H1 (cell line): ENCODE results near the gene EYA2. TPM values are rescaled to one million over a fixed set of nuclear protein-coding genes. Genes with fewer than 3 reads are reported as not detected.

ENCODE experiments used
- CTCF ChIA-PET: fragments of 300-600 bp; sonication (Branson Sonifier 250); formaldehyde crosslinking; loops from one replicate; lab custom pipeline; 2021; ENCODE audit not compliant: partially characterized antibody; lab: Charles Lee
- POLR2A ChIA-PET: fragments of 300-600 bp; sonication (Branson Sonifier 250); formaldehyde crosslinking; loops from one replicate; lab custom pipeline; 2021; ENCODE audit warnings: inconsistent platforms; ENCODE audit not compliant: partially characterized antibody; lab: Charles Lee
- DNase-seq, 2 experiments: peaks; one replicate each; pipeline versions ENCODE4 v3.0.0 to v3.0.0-alpha.2; 2010 to 2022; ENCODE audit warnings: low spot score in 2 of 2, low read depth in 1 of 2, mixed read lengths in 1 of 2
- FAIRE-seq: peaks from 2 replicates; lab custom pipeline; 2011; peaks lifted over from hg19 to GRCh38; lab: Jason Lieb, UNC
- H2AFZ ChIP-seq: 2 replicates; pipeline ENCODE4 v1.8.1; 2012; ENCODE audit warnings: low read length, inconsistent platforms
- H2AK5ac ChIP-seq: 2 replicates; pipeline ENCODE4 v1.6.1; 2013; ENCODE audit warnings: low read depth, low read length
- H2BK120ac ChIP-seq: replicated peaks from 2 replicates; pipeline ENCODE3; 2013; ENCODE audit warnings: low read depth, low read length, inconsistent platforms
- H2BK12ac ChIP-seq: 2 replicates; pipeline ENCODE4 v1.6.1; 2013; ENCODE audit warnings: low read depth, low read length
- H2BK15ac ChIP-seq: 2 replicates; pipeline ENCODE4 v1.6.1; 2013; ENCODE audit warnings: low read length
- H2BK20ac ChIP-seq: 2 replicates; pipeline ENCODE4 v1.6.1; 2013; ENCODE audit warnings: low read length
- H2BK5ac ChIP-seq: 2 replicates; pipeline ENCODE4 v1.6.1; 2013; ENCODE audit warnings: low read depth, low read length
- H3K14ac ChIP-seq: 2 replicates; pipeline ENCODE4 v1.6.1; 2013; ENCODE audit warnings: inconsistent platforms; ENCODE audit not compliant: insufficient read length
- H3K18ac ChIP-seq: 2 replicates; pipeline ENCODE4 v1.6.1; 2013; ENCODE audit warnings: low read length; ENCODE audit errors: extremely low read depth
- H3K23ac ChIP-seq: 2 replicates; pipeline ENCODE4 v1.6.1; 2013; ENCODE audit warnings: inconsistent platforms; ENCODE audit not compliant: insufficient read length
- H3K23me2 ChIP-seq: 2 replicates; pipeline ENCODE4 v1.6.1; 2013; ENCODE audit warnings: low read depth, low read length
- H3K27ac ChIP-seq: 2 replicates; pipeline ENCODE4 v1.6.1; 2011; ENCODE audit warnings: low read depth, low read length, inconsistent platforms
- H3K27me3 ChIP-seq, 4 experiments: replicated peaks in 1 of 4; 1 replicate in 1 of 4; 2 replicates in 3 of 4; pipeline versions ENCODE4 v1.6.1 to v1.8.1; 2011 to 2013; ENCODE audit warnings: low read length in 3 of 4, mild to moderate bottlenecking in 3 of 4, inconsistent platforms in 2 of 4, mixed read lengths in 2 of 4, moderate library complexity in 1 of 4; ENCODE audit not compliant: control insufficient read depth in 3 of 4, insufficient read depth in 3 of 4; ENCODE audit errors: extremely low read depth in 1 of 4
- H3K36me3 ChIP-seq, 4 experiments: 2 replicates each; pipeline versions ENCODE4 v1.6.1 to v1.8.1; 2011 to 2013; ENCODE audit warnings: mild to moderate bottlenecking in 4 of 4, low read length in 3 of 4, moderate library complexity in 2 of 4, control low read depth in 1 of 4, inconsistent platforms in 1 of 4; ENCODE audit not compliant: insufficient read depth in 4 of 4, control insufficient read depth in 2 of 4
- H3K4ac ChIP-seq: replicated peaks from 2 replicates; pipeline ENCODE3; 2013; ENCODE audit warnings: low read length, low read depth, mixed read lengths, inconsistent platforms; ENCODE audit not compliant: insufficient read length
- H3K4me1 ChIP-seq, 4 experiments: replicated peaks in 1 of 4; 1 replicate in 1 of 4; 2 replicates in 3 of 4; pipeline versions ENCODE4 v1.6.1 to v1.8.1; 2011 to 2013; ENCODE audit warnings: low read length in 3 of 4, inconsistent platforms in 2 of 4, mixed read lengths in 1 of 4; ENCODE audit not compliant: insufficient read depth in 4 of 4, control insufficient read depth in 3 of 4
- H3K4me2 ChIP-seq, 2 experiments: 2 replicates each; pipeline versions ENCODE4 v1.6.1 to v1.8.1; 2011 to 2013; ENCODE audit warnings: low read depth in 2 of 2, low read length in 2 of 2, control low read depth in 1 of 2, inconsistent platforms in 1 of 2, mild to moderate bottlenecking in 1 of 2; ENCODE audit not compliant: insufficient read depth in 1 of 2
- H3K4me3 ChIP-seq, 4 experiments: fragments of 200-600, 300-600 bp in 1 of 4; sonication (generic), shearing (Covaris generic), sonication (Bioruptor Twin) in 1 of 4; 2 replicates each; pipeline versions ENCODE4 v1.5.1 to v1.8.1; 2011 to 2016; ENCODE audit warnings: low read length in 4 of 4, low read depth in 3 of 4, control low read depth in 2 of 4, inconsistent platforms in 2 of 4, mild to moderate bottlenecking in 2 of 4, mixed read lengths in 1 of 4, moderate library complexity in 1 of 4; ENCODE audit not compliant: insufficient read depth in 2 of 4; ENCODE audit errors: extremely low read depth in 1 of 4
- H3K56ac ChIP-seq: replicated peaks from 2 replicates; pipeline ENCODE3; 2013; ENCODE audit warnings: low read depth, mild to moderate bottlenecking, mixed read lengths, low read length, inconsistent platforms; ENCODE audit not compliant: insufficient read length
- H3K79me1 ChIP-seq: 2 replicates; pipeline ENCODE4 v1.6.1; 2013; ENCODE audit warnings: low read depth, low read length, control low read depth
- H3K79me2 ChIP-seq, 2 experiments: 2 replicates each; pipeline versions ENCODE4 v1.6.1 to v1.8.1; 2012 to 2013; ENCODE audit warnings: low read length in 2 of 2, mild to moderate bottlenecking in 2 of 2, inconsistent platforms in 1 of 2; ENCODE audit not compliant: insufficient read depth in 2 of 2, control insufficient read depth in 1 of 2
- H3K9ac ChIP-seq, 4 experiments: replicated peaks in 1 of 4; 1 replicate in 1 of 4; 2 replicates in 3 of 4; pipeline versions ENCODE4 v1.6.1 to v1.8.1; 2011 to 2013; ENCODE audit warnings: low read depth in 3 of 4, low read length in 3 of 4, control low read depth in 2 of 4, mild to moderate bottlenecking in 2 of 4, moderate library complexity in 2 of 4, inconsistent platforms in 1 of 4; ENCODE audit errors: extremely low read depth in 1 of 4
- H3K9me3 ChIP-seq, 2 experiments: 2 replicates each; pipeline versions ENCODE4 v1.6.1 to v1.8.1; 2012 to 2013; ENCODE audit warnings: mild to moderate bottlenecking in 2 of 2, moderate library complexity in 2 of 2, control low read depth in 1 of 2, inconsistent platforms in 1 of 2, low read depth in 1 of 2, low read length in 1 of 2, mixed read lengths in 1 of 2; ENCODE audit not compliant: insufficient read depth in 2 of 2
- H4K20me1 ChIP-seq, 2 experiments: replicated peaks in 1 of 2; 2 replicates each; pipeline versions ENCODE3 to v1.8.1; 2011 to 2013; ENCODE audit warnings: inconsistent platforms in 2 of 2, low read length in 2 of 2, mild to moderate bottlenecking in 1 of 2; ENCODE audit not compliant: insufficient read depth in 2 of 2, control insufficient read depth in 1 of 2
- H4K5ac ChIP-seq: 2 replicates; pipeline ENCODE4 v1.6.1; 2013; ENCODE audit warnings: low read length, low read depth, mixed read lengths, inconsistent platforms; ENCODE audit not compliant: insufficient read length
- H4K8ac ChIP-seq: 2 replicates; pipeline ENCODE4 v1.8.0; 2013; ENCODE audit warnings: mild to moderate bottlenecking, moderate library complexity, low read length, inconsistent platforms; ENCODE audit not compliant: insufficient read depth; ENCODE audit errors: extremely low read depth
- H4K91ac ChIP-seq: replicated peaks from 2 replicates; pipeline ENCODE3; 2013; ENCODE audit warnings: low read length, mixed read lengths, inconsistent platforms; ENCODE audit not compliant: insufficient read length
- ATF3 ChIP-seq: IDR thresholded peaks from 2 replicates; pipeline ENCODE4 v1.6.1; 2011; ENCODE audit warnings: low read depth, mild to moderate bottlenecking, low read length; ENCODE audit not compliant: insufficient read depth
- TAF7 ChIP-seq: optimal IDR thresholded peaks from 2 replicates; pipeline ENCODE3; 2011; ENCODE audit warnings: low read depth, mild to moderate bottlenecking, inconsistent platforms, low read length, moderate library complexity, borderline replicate concordance
- WGBS, 2 experiments: shearing (Covaris generic) in 1 of 2; methylation state at CpG; one replicate each; pipeline versions ENCODE4 v1.1.6 to v1.1.7; 2013 to 2015; ENCODE audit warnings: low lambda C conversion rate in 2 of 2, mixed read lengths in 2 of 2, inconsistent platforms in 1 of 2, low coverage in 1 of 2, missing lambda C conversion rate in 1 of 2; ENCODE audit not compliant: insufficient replicate concordance in 2 of 2, insufficient coverage in 1 of 2, insufficient read length in 1 of 2; ENCODE audit errors: extremely low coverage in 1 of 2, missing lambda C conversion rate in 1 of 2; 5-methylcytosine and 5-hydroxymethylcytosine counted together
- polyA plus RNA-seq, 7 experiments: library from polyadenylated mRNA; depleted of rRNA in 3 of 7; stranded (reverse) in 5 of 7; unstranded in 2 of 7; fragments of >200 nt in 5 of 7; fragments of 200-250 nt in 2 of 7; gene quantifications; 1 replicate in 5 of 7; 2 replicates in 1 of 7; 4 replicates in 1 of 7; pipeline versions ENCODE4 v1.2.1 to v1.2.3, GENCODE V29; 2011 to 2013; ENCODE audit warnings: missing spikeins in 2 of 7, mixed read lengths in 2 of 7
- total RNA-seq: library from RNA; stranded (reverse); fragmentation: NEBNext Ultra II Directional; extraction: Animal tissue kit (Norgen Biotek cat#: 25700); gene quantifications from 2 replicates; pipeline ENCODE4 v1.2.1, GENCODE V29; 2021

Gene EYA2
- total and polyA plus RNA-seq, 2 of the 8 experiments (the other 6 are each of a cell fraction or from before 2014, with no cell fraction given): 1.6 to 1.7 TPM

DNA sequence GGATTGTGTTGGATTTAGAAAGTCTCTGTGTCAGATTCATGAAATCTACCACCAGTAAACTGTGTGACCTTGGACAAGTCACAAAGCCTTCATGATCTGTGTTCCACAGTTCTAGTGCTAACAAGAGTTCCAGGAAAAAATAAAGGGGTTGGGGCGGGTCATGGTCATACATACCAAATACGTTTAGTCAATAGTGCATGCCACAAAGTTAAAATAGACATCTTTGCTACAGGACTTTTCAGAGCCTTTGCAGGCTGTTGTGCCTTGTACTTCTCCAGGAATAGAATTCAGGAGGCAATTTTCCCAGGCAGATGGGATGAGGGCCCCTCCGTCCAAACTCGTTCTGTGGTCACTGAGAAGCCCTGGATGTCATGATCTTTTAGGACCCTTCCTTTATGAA lies 127.2 kb downstream of the EYA2 start:
- no peaks in the 10 kb centered on the region; a peak in 1 of 7 replicates for H3K4me1 ChIP-seq
- no peaks in the 10 kb centered on the region for H3K27me3 ChIP-seq
- no peak overlapping the region for H4K8ac ChIP-seq
- POLR2A ChIA-PET: no interaction called here
- H3K9ac ChIP-seq: no peak overlapping the region
- no peak overlapping the region for H2AK5ac ChIP-seq
- H3K56ac ChIP-seq: no peak overlapping the region
- H3K36me3 ChIP-seq: no peaks in the 10 kb centered on the region
- no peaks in the 10 kb centered on the region for H4K20me1 ChIP-seq
- 93% methylated on average over 4 of the region's 4 CpGs; no CpG with 5 or more reads in 1 of the 2 experiments for WGBS, 2 experiments
- no peak overlapping the region for H3K4me2 ChIP-seq
- no peak overlapping the region for H2BK120ac ChIP-seq
- H2BK15ac ChIP-seq: no peak overlapping the region
- no peaks in the 10 kb centered on the region for H3K79me2 ChIP-seq
- H3K79me1 ChIP-seq: no peaks in the 10 kb centered on the region
- H3K4ac ChIP-seq: no peak overlapping the region
- H3K23ac ChIP-seq: no peak overlapping the region
- no peak overlapping the region for H3K27ac ChIP-seq
- H3K18ac ChIP-seq: no peak overlapping the region
- no peak overlapping the region for H2AFZ ChIP-seq
- H2BK5ac ChIP-seq: no peak overlapping the region
- no peak for FAIRE-seq
- no peak overlapping the region for H4K91ac ChIP-seq
- no peaks in the 10 kb centered on the region for H3K9me3 ChIP-seq
- no peak overlapping the region for H2BK12ac ChIP-seq
- no peak overlapping the region for H4K5ac ChIP-seq
- H2BK20ac ChIP-seq: no peak overlapping the region
- H3K14ac ChIP-seq: no peak overlapping the region
- DNase-seq: no peak
- CTCF ChIA-PET: interaction anchor here (0.5 kb wide), 1 partner anchor 264 kb away, joined by 3 read pairs; no protein-coding TSS in a partner anchor
- no peaks in the 10 kb centered on the region for H3K23me2 ChIP-seq
- no peak overlapping the region for H3K4me3 ChIP-seq
- TF ChIP-seq ATF3 (no peak), TAF7 (no peak)
